GM12878 (cell line): ENCODE results near the gene LARGE1. TPM values are rescaled to one million over a fixed set of nuclear protein-coding genes. Genes with fewer than 3 reads are reported as not detected.

Experiments used
- ATAC-seq: fragments of 200-7000 bp; cut with Tn5 transposase; 3 replicates; pipeline ENCODE4 v1.9.1; 2020; ENCODE audit warnings: mild to moderate bottlenecking, moderate library complexity
- BruUV-seq: library from RNA; stranded (reverse); fragments of 400-500 nt; replicated peaks from 2 replicates; lab custom pipeline; 2021; lab: Mats Ljungman, UMichigan
- CTCF ChIA-PET: fragments of 300-600 bp; sonication (Branson Sonifier 250); formaldehyde crosslinking; extraction: SDS; loops from one replicate; lab custom pipeline; 2021; ENCODE audit warnings: inconsistent platforms; lab: Yijun Ruan, JAX
- POLR2A ChIA-PET: fragments of 350-600 bp; formaldehyde crosslinking; extraction: SDS; loops from one replicate; lab custom pipeline; 2021; ENCODE audit warnings: inconsistent platforms; lab: Charles Lee
- RAD21 ChIA-PET: fragments of 300-600 bp; sonication (Branson Sonifier 250); formaldehyde crosslinking; loops from one replicate; lab custom pipeline; 2023; ENCODE audit warnings: antibody characterized with exemption; ENCODE audit not compliant: unreplicated experiment; lab: Charles Lee
- SMC1A ChIA-PET: fragments of 300-600 bp; sonication (Branson Sonifier 250); formaldehyde crosslinking; loops from one replicate; lab custom pipeline; 2023; ENCODE audit not compliant: unreplicated experiment, uncharacterized antibody; lab: Charles Lee
- DNase-seq: peaks from one replicate; pipeline ENCODE4 v3.0.0-alpha.2; 2011; ENCODE audit warnings: low read depth, low spot score
- FAIRE-seq: peaks from 3 replicates; lab custom pipeline; 2011; peaks lifted over from hg19 to GRCh38; lab: Jason Lieb, UNC
- H2AFZ ChIP-seq: 2 replicates; pipeline ENCODE4 v1.6.0; 2011; ENCODE audit warnings: low read depth, low read length, control low read depth; ENCODE audit not compliant: control insufficient read depth
- H3K27ac ChIP-seq: 2 replicates; pipeline ENCODE4 v1.5.1; 2011; ENCODE audit warnings: control low read depth; ENCODE audit not compliant: control insufficient read depth, insufficient read depth
- H3K27me3 ChIP-seq, 2 experiments: replicated peaks in 1 of 2; 2 replicates each; pipeline versions ENCODE4 v1.6.0 to v1.6.1; 2011; ENCODE audit warnings: low read length in 1 of 2; ENCODE audit not compliant: control insufficient read depth in 2 of 2, insufficient read depth in 2 of 2
- H3K36me3 ChIP-seq, 2 experiments: 2 replicates each; pipeline ENCODE4 v1.5.1; 2011; ENCODE audit warnings: low read length in 1 of 2; ENCODE audit not compliant: control insufficient read depth in 2 of 2, insufficient read depth in 2 of 2
- H3K4me1 ChIP-seq: 2 replicates; pipeline ENCODE4 v1.6.1; 2011; ENCODE audit warnings: mild to moderate bottlenecking, low read length, moderate library complexity, mixed read lengths; ENCODE audit not compliant: control insufficient read depth, insufficient read depth
- H3K4me2 ChIP-seq: 2 replicates; pipeline ENCODE4 v1.6.0; 2011; ENCODE audit warnings: control low read depth; ENCODE audit not compliant: control insufficient read depth, insufficient read depth
- H3K4me3 ChIP-seq: fragments of 200-600 bp; sonication (generic); 2 replicates; pipeline ENCODE4 v1.5.1; 2016
- H3K79me2 ChIP-seq: 2 replicates; pipeline ENCODE4 v1.6.0; 2011; ENCODE audit warnings: low read length; ENCODE audit not compliant: control insufficient read depth, insufficient read depth
- H3K9ac ChIP-seq: 2 replicates; pipeline ENCODE4 v1.8.0; 2011; ENCODE audit warnings: low read length, control low read depth, mixed read lengths; ENCODE audit not compliant: control insufficient read depth, insufficient read depth
- H3K9me3 ChIP-seq: replicated peaks from 3 replicates; pipeline ENCODE4 v1.5.1; 2011; ENCODE audit warnings: mild to moderate bottlenecking, low read length; ENCODE audit not compliant: control insufficient read depth, insufficient read depth
- H4K20me1 ChIP-seq: 2 replicates; pipeline ENCODE4 v1.6.0; 2011; ENCODE audit not compliant: control insufficient read depth, insufficient read depth
- ASH2L ChIP-seq: fragments of 300-600, 200-600 bp; sonication (generic); IDR thresholded peaks from 2 replicates; pipeline ENCODE4 v1.6.1; 2017; ENCODE audit warnings: low read depth, mild to moderate bottlenecking, borderline replicate concordance
- E4F1 ChIP-seq: fragments of 450-650 bp; IDR thresholded peaks from 2 replicates; pipeline ENCODE4 v1.6.1; 2018; ENCODE audit warnings: borderline replicate concordance, mild to moderate bottlenecking; ENCODE audit not compliant: partially characterized antibody
- FOXM1 ChIP-seq: IDR thresholded peaks from 2 replicates; pipeline ENCODE4 v1.6.1; 2012; ENCODE audit warnings: low read depth, mild to moderate bottlenecking, inconsistent platforms, low read length, moderate library complexity
- GABPA ChIP-seq: IDR thresholded peaks from 2 replicates; pipeline ENCODE4 v1.6.1; 2014; ENCODE audit warnings: antibody characterized with exemption, low read depth, mild to moderate bottlenecking, inconsistent platforms
- IKZF2 ChIP-seq, 2 experiments: fragments of 450-650 bp; IDR thresholded peaks; 2 replicates each; pipeline ENCODE4 v1.6.1; 2017; ENCODE audit warnings: mild to moderate bottlenecking in 2 of 2, moderate library complexity in 2 of 2
- JUND ChIP-seq: IDR thresholded peaks from 2 replicates; pipeline ENCODE4 v1.6.1; 2012; ENCODE audit warnings: low read depth, mild to moderate bottlenecking, low read length, improper control_type of control experiment, moderate library complexity
- MTA2 ChIP-seq: fragments of 450-650 bp; IDR thresholded peaks from 2 replicates; pipeline ENCODE4 v1.6.1; 2016; ENCODE audit warnings: low read depth, mild to moderate bottlenecking, moderate library complexity
- MTA3 ChIP-seq: IDR thresholded peaks from 2 replicates; pipeline ENCODE4 v1.6.1; 2012; ENCODE audit warnings: low read length, inconsistent platforms, borderline replicate concordance
- NR2C2 ChIP-seq: IDR thresholded peaks from 2 replicates; pipeline ENCODE4 v1.6.1; 2011; ENCODE audit warnings: borderline replicate concordance, low read depth; ENCODE audit not compliant: control insufficient read depth, insufficient read length
- WRNIP1 ChIP-seq: IDR thresholded peaks from 2 replicates; pipeline ENCODE4 v1.6.1; 2011; ENCODE audit warnings: low read depth, low read length, improper control_type of control experiment, borderline replicate concordance
- ZNF384 ChIP-seq: IDR thresholded peaks from 2 replicates; pipeline ENCODE4 v1.6.1; 2012; ENCODE audit warnings: low read depth, mild to moderate bottlenecking, low read length, improper control_type of control experiment, borderline replicate concordance
- WGBS: methylation state at CpG from one replicate; pipeline ENCODE4 v1.1.6; 2016; ENCODE audit warnings: low lambda C conversion rate; ENCODE audit not compliant: insufficient replicate concordance, insufficient coverage; ENCODE audit errors: missing lambda C conversion rate; 5-methylcytosine and 5-hydroxymethylcytosine counted together
- in situ Hi-C: fragments of 300-500 bp; cut with MboI; formaldehyde crosslinking; loops from 9 replicates; pipeline ENCODE4 v1.14.3; 2018; ENCODE audit warnings: mixed read lengths
- intact Hi-C: fragments of 100-400 bp; cut with micrococcal nuclease; formaldehyde crosslinking; loops from one replicate; pipeline ENCODE4 v1.14.2; 2022; ENCODE audit not compliant: unreplicated experiment
- polyA plus RNA-seq, 11 experiments: library from polyadenylated mRNA; depleted of rRNA in 4 of 11; unstranded in 6 of 11; stranded (reverse) in 5 of 11; fragments of >200 nt; fragmentation: Nextera tagmentation in 4 of 11; fragmentation: Illumina TruSeq in 1 of 11; extraction: Ambion mirVana in 4 of 11; extraction: Trizol in 1 of 11; gene quantifications; 1 replicate in 1 of 11; 2 replicates in 10 of 11; pipeline versions ENCODE4 v1.2.1 to v1.2.3, GENCODE V29; 2011 to 2016; ENCODE audit warnings: inconsistent platforms in 2 of 11, missing spikeins in 2 of 11, low read depth in 1 of 11
- total RNA-seq, 4 experiments: library from RNA; depleted of rRNA in 3 of 4; stranded (reverse); fragments of >200 nt in 3 of 4; fragmentation: Illumina TruSeq in 1 of 4; extraction: Trizol in 1 of 4; gene quantifications; 2 replicates each; pipeline versions ENCODE4 v1.2.1 to v1.2.3, GENCODE V29; 2013 to 2021
- TF ChIP-seq, protein P1 (sequence below): fragments of 150-350 bp; IDR thresholded peaks from 2 replicates; pipeline ENCODE4 v1.6.1; 2016; ENCODE audit warnings: low read depth, low read length
- TF ChIP-seq, protein P2 (sequence below): fragments of 450-650 bp; formaldehyde crosslinking; IDR thresholded peaks from 2 replicates; pipeline ENCODE4 v1.4.0; 2022; ENCODE audit warnings: mild to moderate bottlenecking, moderate library complexity

The LARGE1 gene
- total and polyA plus RNA-seq, 10 of the 15 experiments (the other 5 are each of a cell fraction or from before 2014, with no cell fraction given): 3.2 to 41.4 (median 17.3) TPM

- TF ChIP-seq, protein P1, sequence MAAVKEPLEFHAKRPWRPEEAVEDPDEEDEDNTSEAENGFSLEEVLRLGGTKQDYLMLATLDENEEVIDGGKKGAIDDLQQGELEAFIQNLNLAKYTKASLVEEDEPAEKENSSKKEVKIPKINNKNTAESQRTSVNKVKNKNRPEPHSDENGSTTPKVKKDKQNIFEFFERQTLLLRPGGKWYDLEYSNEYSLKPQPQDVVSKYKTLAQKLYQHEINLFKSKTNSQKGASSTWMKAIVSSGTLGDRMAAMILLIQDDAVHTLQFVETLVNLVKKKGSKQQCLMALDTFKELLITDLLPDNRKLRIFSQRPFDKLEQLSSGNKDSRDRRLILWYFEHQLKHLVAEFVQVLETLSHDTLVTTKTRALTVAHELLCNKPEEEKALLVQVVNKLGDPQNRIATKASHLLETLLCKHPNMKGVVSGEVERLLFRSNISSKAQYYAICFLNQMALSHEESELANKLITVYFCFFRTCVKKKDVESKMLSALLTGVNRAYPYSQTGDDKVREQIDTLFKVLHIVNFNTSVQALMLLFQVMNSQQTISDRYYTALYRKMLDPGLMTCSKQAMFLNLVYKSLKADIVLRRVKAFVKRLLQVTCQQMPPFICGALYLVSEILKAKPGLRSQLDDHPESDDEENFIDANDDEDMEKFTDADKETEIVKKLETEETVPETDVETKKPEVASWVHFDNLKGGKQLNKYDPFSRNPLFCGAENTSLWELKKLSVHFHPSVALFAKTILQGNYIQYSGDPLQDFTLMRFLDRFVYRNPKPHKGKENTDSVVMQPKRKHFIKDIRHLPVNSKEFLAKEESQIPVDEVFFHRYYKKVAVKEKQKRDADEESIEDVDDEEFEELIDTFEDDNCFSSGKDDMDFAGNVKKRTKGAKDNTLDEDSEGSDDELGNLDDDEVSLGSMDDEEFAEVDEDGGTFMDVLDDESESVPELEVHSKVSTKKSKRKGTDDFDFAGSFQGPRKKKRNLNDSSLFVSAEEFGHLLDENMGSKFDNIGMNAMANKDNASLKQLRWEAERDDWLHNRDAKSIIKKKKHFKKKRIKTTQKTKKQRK: no peak
Observed at GRCh38 chr22:33467620-33468095, 452.6 kb downstream of the LARGE1 start (continued).

DNA sequence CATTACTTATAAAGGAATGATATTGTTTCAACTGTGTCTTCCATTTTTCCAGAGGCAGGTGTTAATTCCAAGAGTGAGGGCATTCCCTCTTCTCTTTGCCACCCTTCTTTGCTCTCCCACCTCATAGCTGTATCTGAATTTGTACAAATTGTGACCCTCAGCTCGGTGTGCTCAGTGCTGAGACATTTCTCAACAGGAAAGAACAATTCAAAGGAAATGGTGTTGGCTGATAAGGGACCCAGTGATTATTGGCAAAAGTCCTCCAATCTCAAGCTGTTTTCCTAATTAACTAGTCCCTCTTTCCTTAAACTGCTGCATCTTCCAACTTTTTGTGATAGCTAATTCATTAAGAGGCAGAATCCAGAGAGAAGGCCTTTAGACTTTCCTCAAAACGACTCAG lies 453.2 kb downstream of the LARGE1 start:
- SMC1A ChIA-PET: interaction anchor here (0.8 to 1.7 kb wide), 7 partner anchors 15 to 165 kb away, joined by 3 to 5 read pairs (median 4); no protein-coding TSS in a partner anchor
- DNase-seq: no peak
- no peak overlapping the region for H3K4me2 ChIP-seq
- no peak for ATAC-seq
- CTCF ChIA-PET: interaction anchor here (0.7 to 6.1 kb wide), 10 partner anchors 9 to 202 kb away, joined by 3 to 34 read pairs (median 3); no protein-coding TSS in a partner anchor
- no peaks in the 10 kb centered on the region; the same call in 2 of the 3 replicates for H3K9me3 ChIP-seq
- intact Hi-C loops: no loop called here
- H4K20me1 ChIP-seq: no peaks in the 10 kb centered on the region
- H3K4me1 ChIP-seq: peaks cover 20% of the 10 kb centered on the region
- no peak for FAIRE-seq
- 53% methylated on average over 2 of the region's 2 CpGs for WGBS
- POLR2A ChIA-PET: interaction anchor here (1.6 kb wide), 1 partner anchor 197 kb away, joined by 3 read pairs; no protein-coding TSS in a partner anchor
- H3K4me3 ChIP-seq: no peak overlapping the region
- no peak overlapping the region for H3K9ac ChIP-seq
- in situ Hi-C loops: no loop called here
- H3K27ac ChIP-seq: no peak overlapping the region
- no peaks in the 10 kb centered on the region for H3K27me3 ChIP-seq
- RAD21 ChIA-PET: interaction anchor here (1.1 to 2.3 kb wide), 5 partner anchors 9 to 172 kb away, joined by 3 to 9 read pairs (median 3); no protein-coding TSS in a partner anchor
- H3K36me3 ChIP-seq: no peaks in the 10 kb centered on the region
- H3K79me2 ChIP-seq: peaks cover 2% of the 10 kb centered on the region; the same call in 1 of the 2 replicates
- H2AFZ ChIP-seq: no peak overlapping the region
- BruUV-seq: no TSS peak
- TF ChIP-seq, protein P2, sequence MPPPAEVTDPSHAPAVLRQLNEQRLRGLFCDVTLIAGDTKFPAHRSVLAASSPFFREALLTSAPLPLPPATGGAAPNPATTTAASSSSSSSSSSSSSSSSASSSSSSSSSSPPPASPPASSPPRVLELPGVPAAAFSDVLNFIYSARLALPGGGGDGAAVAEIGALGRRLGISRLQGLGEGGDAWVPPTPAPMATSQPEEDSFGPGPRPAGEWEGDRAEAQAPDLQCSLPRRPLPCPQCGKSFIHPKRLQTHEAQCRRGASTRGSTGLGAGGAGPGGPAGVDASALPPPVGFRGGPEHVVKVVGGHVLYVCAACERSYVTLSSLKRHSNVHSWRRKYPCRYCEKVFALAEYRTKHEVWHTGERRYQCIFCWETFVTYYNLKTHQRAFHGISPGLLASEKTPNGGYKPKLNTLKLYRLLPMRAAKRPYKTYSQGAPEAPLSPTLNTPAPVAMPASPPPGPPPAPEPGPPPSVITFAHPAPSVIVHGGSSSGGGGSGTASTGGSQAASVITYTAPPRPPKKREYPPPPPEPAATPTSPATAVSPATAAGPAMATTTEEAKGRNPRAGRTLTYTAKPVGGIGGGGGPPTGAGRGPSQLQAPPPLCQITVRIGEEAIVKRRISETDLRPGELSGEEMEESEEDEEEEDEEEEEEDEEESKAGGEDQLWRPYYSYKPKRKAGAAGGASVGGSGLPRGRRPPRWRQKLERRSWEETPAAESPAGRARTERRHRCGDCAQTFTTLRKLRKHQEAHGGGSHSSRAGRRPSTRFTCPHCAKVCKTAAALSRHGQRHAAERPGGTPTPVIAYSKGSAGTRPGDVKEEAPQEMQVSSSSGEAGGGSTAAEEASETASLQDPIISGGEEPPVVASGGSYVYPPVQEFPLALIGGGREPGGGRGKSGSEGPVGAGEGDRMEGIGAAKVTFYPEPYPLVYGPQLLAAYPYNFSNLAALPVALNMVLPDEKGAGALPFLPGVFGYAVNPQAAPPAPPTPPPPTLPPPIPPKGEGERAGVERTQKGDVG (CRISPR knock-in tag): no peak
- TF ChIP-seq E4F1: no peak
- no peak for TF ChIP-seq MTA2
- no peak for TF ChIP-seq NR2C2
- no peak for TF ChIP-seq GABPA
- no peak for TF ChIP-seq MTA3
- no peak for TF ChIP-seq ASH2L
- no peak for TF ChIP-seq ZNF384
- TF ChIP-seq IKZF2 (IDR thresholded peaks at IDR 0.05): no peak
- TF ChIP-seq FOXM1: no peak
- TF ChIP-seq WRNIP1: no peak
- no peak for TF ChIP-seq JUND
